ENCODE measurements around the gene E2F1.

GRCh38 chr20:33647603-33648395, 38.4 kb downstream of the E2F1 start:
- TF ChIP-seq CTCF (IDR thresholded peaks at IDR 0.05; ENCODE audit: low read length) (0 out of 2 replicates have a peak, but pooled peaks have one; percentile 13), EZH2 (optimal IDR thresholded peaks at IDR 0.05; ENCODE audit: low read depth, low read length) (no peak), EZH2phosphoT487 (IDR thresholded peaks at IDR 0.05; ENCODE audit: low read length) (no peak)
